ENCODE results near the gene CDCA8. TPM values are rescaled to one million over a fixed set of nuclear protein-coding genes. Genes with fewer than 3 reads are reported as not detected.

Gene CDCA8
- total and polyA plus RNA-seq, 2 donors (not counting 3 experiments of a cell fraction or from before 2014, with no cell fraction given): 38.5 to 45.7 TPM

DNA sequence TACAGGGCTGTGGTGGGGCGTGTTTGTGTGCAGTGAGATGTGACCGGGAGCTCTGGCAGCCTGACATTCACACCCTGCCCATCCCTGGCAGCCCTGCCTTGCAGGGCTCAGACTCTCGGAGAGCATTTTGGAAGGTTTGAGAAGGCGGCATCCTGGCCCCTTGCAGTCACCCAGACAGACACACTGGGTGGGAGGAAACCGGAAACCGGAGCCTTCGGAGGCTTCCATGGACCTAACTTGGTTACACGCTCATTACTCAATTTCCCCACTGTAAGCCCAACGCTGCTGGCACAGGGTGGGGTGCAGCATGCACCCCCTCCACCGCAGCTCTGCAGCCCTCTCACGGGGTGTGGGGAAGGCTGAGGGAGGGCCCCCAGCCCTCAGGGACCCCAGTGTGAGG lies 35.4 kb upstream of the CDCA8 start:
- intact Hi-C loops (cut with micrococcal nuclease) (no loop called here), dilution Hi-C loops (cut with MboI; ENCODE audit: extremely low pct_ligation_motif_present, low sequenced_read_pairs) (no loop called here)
- no peak overlapping the region for H3K9ac ChIP-seq (replicated peaks; ENCODE audit: extremely low read depth, insufficient read depth, low read length)
- H3K4me2 ChIP-seq (ENCODE audit: insufficient read depth, low read length): no peak overlapping the region
- H3K79me2 ChIP-seq (ENCODE audit: control insufficient read depth, insufficient read depth, low read length): no peaks in the 10 kb centered on the region
- no peaks in the 10 kb centered on the region for H3K4me1 ChIP-seq (ENCODE audit: control insufficient read depth, extremely low read depth, insufficient read depth, low read length)
- H4K20me1 ChIP-seq (replicated peaks; ENCODE audit: control insufficient read depth, extremely low read depth, insufficient read depth, low read length): no peaks in the 10 kb centered on the region
- H3K9me3 ChIP-seq (replicated peaks; ENCODE audit: control insufficient read depth, insufficient read depth, low read length): no peaks in the 10 kb centered on the region
- CTCF ChIA-PET: no interaction called here
- FAIRE-seq (no peak), DNase-seq (ENCODE audit: low read depth, low spot score) (no peak)
- H3K4me3 ChIP-seq (replicated peaks in 1 of 3; ENCODE audit: insufficient read depth in 1 of 3, low read depth in 1 of 3, low read length in 3 of 3): no peak overlapping the region
- no peak overlapping the region for H2AFZ ChIP-seq (ENCODE audit: low read depth, low read length)
- TF ChIP-seq, protein P1, sequence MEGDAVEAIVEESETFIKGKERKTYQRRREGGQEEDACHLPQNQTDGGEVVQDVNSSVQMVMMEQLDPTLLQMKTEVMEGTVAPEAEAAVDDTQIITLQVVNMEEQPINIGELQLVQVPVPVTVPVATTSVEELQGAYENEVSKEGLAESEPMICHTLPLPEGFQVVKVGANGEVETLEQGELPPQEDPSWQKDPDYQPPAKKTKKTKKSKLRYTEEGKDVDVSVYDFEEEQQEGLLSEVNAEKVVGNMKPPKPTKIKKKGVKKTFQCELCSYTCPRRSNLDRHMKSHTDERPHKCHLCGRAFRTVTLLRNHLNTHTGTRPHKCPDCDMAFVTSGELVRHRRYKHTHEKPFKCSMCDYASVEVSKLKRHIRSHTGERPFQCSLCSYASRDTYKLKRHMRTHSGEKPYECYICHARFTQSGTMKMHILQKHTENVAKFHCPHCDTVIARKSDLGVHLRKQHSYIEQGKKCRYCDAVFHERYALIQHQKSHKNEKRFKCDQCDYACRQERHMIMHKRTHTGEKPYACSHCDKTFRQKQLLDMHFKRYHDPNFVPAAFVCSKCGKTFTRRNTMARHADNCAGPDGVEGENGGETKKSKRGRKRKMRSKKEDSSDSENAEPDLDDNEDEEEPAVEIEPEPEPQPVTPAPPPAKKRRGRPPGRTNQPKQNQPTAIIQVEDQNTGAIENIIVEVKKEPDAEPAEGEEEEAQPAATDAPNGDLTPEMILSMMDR (IDR thresholded peaks at IDR 0.05; ENCODE audit: extremely low read depth in 1 of 2, insufficient read depth in 1 of 2, low read depth in 1 of 2, low read length in 2 of 2): no peak
- no peak for TF ChIP-seq POLR2AphosphoS5 (IDR thresholded peaks at IDR 0.05; ENCODE audit: insufficient read depth, low read depth, low read length)
- TF ChIP-seq, protein P2, sequence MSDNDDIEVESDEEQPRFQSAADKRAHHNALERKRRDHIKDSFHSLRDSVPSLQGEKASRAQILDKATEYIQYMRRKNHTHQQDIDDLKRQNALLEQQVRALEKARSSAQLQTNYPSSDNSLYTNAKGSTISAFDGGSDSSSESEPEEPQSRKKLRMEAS (IDR thresholded peaks at IDR 0.05; ENCODE audit: insufficient read depth, insufficient read length): no peak
- TF ChIP-seq MYC (IDR thresholded peaks at IDR 0.05; ENCODE audit: low read depth, low read length): no peak
- no peak for TF ChIP-seq POLR2A (IDR thresholded peaks at IDR 0.05; ENCODE audit: low read depth, low read length)
- no peak for TF ChIP-seq GATA2 (IDR thresholded peaks at IDR 0.05; ENCODE audit: insufficient read depth, insufficient read length, low read depth, low read length)
- TF ChIP-seq EZH2 (IDR thresholded peaks at IDR 0.05; ENCODE audit: borderline replicate concordance, low read depth, low read length, severe bottlenecking): no peak
- TF ChIP-seq FOS (IDR thresholded peaks at IDR 0.05; ENCODE audit: borderline replicate concordance, insufficient read depth, low read length): no peak
- no peak for TF ChIP-seq JUN (IDR thresholded peaks at IDR 0.05; ENCODE audit: borderline replicate concordance, insufficient read depth, insufficient read length, low read depth)
- H3K36me3 ChIP-seq (ENCODE audit: control insufficient read depth in 2 of 2, extremely low read depth in 1 of 2, insufficient read depth in 2 of 2, low read length in 2 of 2): no peaks in the 10 kb centered on the region
- H3K27me3 ChIP-seq (ENCODE audit: control insufficient read depth in 2 of 2, insufficient read depth in 2 of 2, low read length in 2 of 2): peaks cover 0 to 4% of the 10 kb centered on the region in 2 experiments
- BruUV-seq (replicated peaks): no TSS peak
- POLR2A ChIA-PET: no interaction called here
- no peak overlapping the region for H3K27ac ChIP-seq (ENCODE audit: insufficient read depth, low read depth, low read length)
- H3K9me1 ChIP-seq (replicated peaks; ENCODE audit: control insufficient read depth, extremely low read depth, insufficient read depth, low read length): no peaks in the 10 kb centered on the region

Data from endothelial cell of umbilical vein (primary cell).